Adrenal gland (tissue), 5 donors: ENCODE results near the gene RPL7A.

Source experiments
- CTCF ChIP-seq, 6 experiments: fragments of 450-650 bp in 4 of 6; fragments of 200-600 bp in 2 of 6; sonication (generic) in 1 of 6; IDR thresholded peaks; 1 replicate in 5 of 6; 2 replicates in 1 of 6; pipeline versions ENCODE4 v1.5.1 to v1.8.0; 2016 to 2021; ENCODE audit warnings: antibody characterized with exemption in 6 of 6, mild to moderate bottlenecking in 2 of 6, moderate library complexity in 1 of 6
- POLR2A ChIP-seq, 2 donors: fragments of 450-650 bp; IDR thresholded peaks; one replicate each; pipeline ENCODE4 v1.6.1; 2017; ENCODE audit warnings: antibody characterized with exemption in 2 of 2, mild to moderate bottlenecking in 2 of 2, moderate library complexity in 1 of 2
- donor health status: DM: no; HTN: no; CAD: no.

GRCh38 chr9:133400292-133400691 lies 52.3 kb downstream of the RPL7A start:
- TF ChIP-seq CTCF (IDR thresholded peaks at IDR 0.05), result no peak
- TF ChIP-seq POLR2A (IDR thresholded peaks at IDR 0.05), result no peak
